PC-3 (cell line): ENCODE results near the gene LAGE3. TPM values are rescaled to one million over a fixed set of nuclear protein-coding genes. Genes with fewer than 3 reads are reported as not detected.

Source experiments
- ATAC-seq: fragments of 200-7000 bp; cut with Tn5 transposase; 2 replicates; pipeline ENCODE4 v1.9.1; 2020; ENCODE audit warnings: mild to moderate bottlenecking, moderate library complexity
- BruUV-seq: library from RNA; stranded (reverse); fragments of 400-500 nt; replicated peaks from 2 replicates; lab custom pipeline; 2021; lab: Mats Ljungman, UMichigan
- CTCF ChIA-PET: fragments of 300-600 bp; sonication (Branson Sonifier 250); formaldehyde crosslinking; loops from one replicate; lab custom pipeline; 2022; ENCODE audit warnings: antibody characterized with exemption; lab: Charles Lee
- POLR2A ChIA-PET: fragments of 300-600 bp; sonication (Branson Sonifier 250); formaldehyde crosslinking; loops from one replicate; lab custom pipeline; 2022; ENCODE audit warnings: antibody characterized with exemption; ENCODE audit not compliant: unreplicated experiment; lab: Charles Lee
- DNase-seq: peaks from one replicate; pipeline ENCODE4 v3.0.0-alpha.2; 2015
- H2AFZ ChIP-seq: fragments of 300-600 bp; sonication (generic); 2 replicates; pipeline ENCODE4 v1.6.0; 2016; ENCODE audit warnings: antibody characterized with exemption, low read length
- H3F3A ChIP-seq: fragments of 300-600 bp; sonication (generic); one replicate; pipeline ENCODE4 v1.6.0; 2017; ENCODE audit warnings: antibody characterized with exemption, low read length, control low read depth, mild to moderate bottlenecking; ENCODE audit not compliant: unreplicated experiment
- H3K27ac ChIP-seq: fragments of 300-600 bp; sonication (generic); 2 replicates; pipeline ENCODE4 v1.5.1; 2016; ENCODE audit warnings: mild to moderate bottlenecking, low read length
- H3K27me3 ChIP-seq: fragments of 300-600 bp; sonication (generic); 2 replicates; pipeline ENCODE4 v1.6.1; 2016; ENCODE audit warnings: low read length, mixed read lengths
- H3K36me3 ChIP-seq: fragments of 300-600 bp; sonication (generic); 2 replicates; pipeline ENCODE4 v1.6.1; 2016; ENCODE audit warnings: low read depth, mixed run types, low read length, mixed read lengths
- H3K4me1 ChIP-seq: fragments of 300-600 bp; sonication (generic); 2 replicates; pipeline ENCODE4 v1.5.1; 2016; ENCODE audit warnings: low read length; ENCODE audit not compliant: insufficient read depth
- H3K4me2 ChIP-seq: fragments of 300-600 bp; sonication (generic); 2 replicates; pipeline ENCODE4 v1.6.0; 2016; ENCODE audit warnings: low read length
- H3K4me3 ChIP-seq: fragments of 300-600 bp; sonication (generic); 2 replicates; pipeline ENCODE4 v1.5.1; 2016; ENCODE audit warnings: mild to moderate bottlenecking, low read length, mixed read lengths
- H3K79me2 ChIP-seq: fragments of 300-600 bp; sonication (generic); 2 replicates; pipeline ENCODE4 v1.6.1; 2017; ENCODE audit warnings: low read length, mixed read lengths
- H3K9ac ChIP-seq: fragments of 300-600 bp; sonication (generic); 2 replicates; pipeline ENCODE4 v1.6.0; 2016; ENCODE audit warnings: mild to moderate bottlenecking, low read length
- H3K9me2 ChIP-seq: fragments of 300-600 bp; sonication (generic); replicated peaks from 2 replicates; pipeline ENCODE4 v1.6.1; 2016; ENCODE audit warnings: mixed run types, low read length, mixed read lengths
- H3K9me3 ChIP-seq: fragments of 300-600 bp; sonication (generic); 2 replicates; pipeline ENCODE4 v1.6.1; 2016; ENCODE audit warnings: low read length, mixed read lengths
- H4K20me1 ChIP-seq: fragments of 300-600 bp; sonication (generic); 2 replicates; pipeline ENCODE4 v1.6.1; 2016; ENCODE audit warnings: low read length, mixed read lengths
- EZH2 ChIP-seq: fragments of 300-600 bp; sonication (generic); IDR thresholded peaks from one replicate; pipeline ENCODE4 v1.6.1; 2017; ENCODE audit warnings: antibody characterized with exemption, mild to moderate bottlenecking, low read length; ENCODE audit not compliant: unreplicated experiment
- EZH2phosphoT487 ChIP-seq: fragments of 300-600 bp; sonication (generic); IDR thresholded peaks from 2 replicates; pipeline ENCODE4 v1.6.1; 2018; ENCODE audit warnings: mild to moderate bottlenecking, antibody characterized with exemption, low read length, borderline replicate concordance
- intact Hi-C: fragments of 100-400 bp; cut with micrococcal nuclease; formaldehyde crosslinking; loops from 2 replicates; pipeline ENCODE4 v1.9.0; 2023
- total RNA-seq: library from RNA; depleted of rRNA; stranded (reverse); fragments of >200 nt; gene quantifications from 2 replicates; pipeline ENCODE4 v1.2.3, GENCODE V29; 2014
- TF ChIP-seq, protein P1 (sequence below): fragments of 300-600 bp; sonication (generic); conservative IDR thresholded peaks from 2 replicates; pipeline ENCODE4 v1.5.1; 2017; ENCODE audit warnings: antibody characterized with exemption, low read depth, mild to moderate bottlenecking, low read length

LAGE3 gene
- total RNA-seq, 1 experiment from 2014 or later: 87.4 TPM

DNA sequence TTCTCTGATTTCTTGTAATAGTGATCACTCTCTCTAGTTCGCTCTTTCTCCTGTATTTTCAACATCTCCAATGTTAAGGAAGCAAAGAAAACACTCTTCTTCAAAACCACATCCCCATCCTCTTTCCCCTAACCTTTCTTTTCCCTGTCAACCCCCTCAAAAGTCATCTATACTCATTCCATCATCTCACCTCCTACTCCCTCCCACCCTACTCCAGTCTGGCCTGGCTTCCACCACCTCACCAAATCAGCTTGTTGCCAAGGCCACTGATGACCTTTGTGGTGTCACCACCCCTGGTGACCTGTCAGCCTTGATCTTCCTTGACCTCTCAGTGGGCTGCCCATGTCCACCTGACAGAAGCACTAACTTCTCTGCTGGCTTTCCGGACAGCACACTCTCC is 34.6 kb upstream of the LAGE3 start:
- no peak for ATAC-seq
- intact Hi-C loops: no loop called here
- Histone ChIP-seq H3K4me2 (no peak overlapping the region), H3K36me3 (0 out of 2 replicates have a peak, but pooled peaks cover 3% of the 10 kb centered on the region), H3K27ac (no peak overlapping the region), H3K27me3 (no peaks in the 10 kb centered on the region), H3K9me2 (no peaks in the 10 kb centered on the region), H3F3A (no peaks in the 10 kb centered on the region), H4K20me1 (no peaks in the 10 kb centered on the region), H3K4me1 (peaks cover 8% of the 10 kb centered on the region), H2AFZ (no peak overlapping the region), H3K79me2 (peaks cover 12% of the 10 kb centered on the region), H3K4me3 (no peak overlapping the region), H3K9ac (no peak overlapping the region), H3K9me3 (no peaks in the 10 kb centered on the region)
- no peak for TF ChIP-seq EZH2phosphoT487
- POLR2A ChIA-PET: no interaction called here
- DNase-seq: no peak
- no TSS peak for BruUV-seq
- CTCF ChIA-PET: no interaction called here

DNA sequence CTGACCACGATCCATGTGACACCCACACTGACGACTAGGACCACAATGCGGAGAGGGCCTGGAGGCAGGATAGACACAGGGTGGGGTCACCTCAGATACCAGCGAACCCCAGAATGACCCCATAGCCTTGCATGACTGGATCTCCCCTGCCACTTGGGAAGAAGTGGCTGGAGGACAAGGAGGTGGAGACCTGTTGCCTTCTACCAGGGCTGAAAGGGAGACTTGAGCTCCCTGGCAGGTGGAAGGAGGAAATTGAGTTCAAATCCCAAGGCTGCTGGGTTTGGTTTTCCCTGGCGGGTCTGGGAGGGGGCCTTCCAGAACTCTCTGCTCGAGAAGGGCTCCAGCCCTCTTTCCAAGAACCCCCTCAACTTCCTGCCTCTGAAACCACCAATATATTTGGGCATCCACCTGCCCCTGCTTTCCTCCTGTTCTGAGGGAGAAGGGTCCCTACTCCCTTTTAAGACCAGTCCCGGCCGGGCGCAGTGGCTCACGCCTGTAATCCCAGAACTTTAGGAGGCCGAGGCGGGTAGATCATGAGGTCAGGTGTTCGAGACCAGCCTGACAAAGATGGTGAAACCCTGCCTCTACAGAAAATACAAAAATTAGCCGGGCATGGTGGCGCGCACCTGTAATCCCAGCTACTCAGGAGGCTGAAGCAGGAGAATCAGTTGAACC is 33.9 kb upstream of the LAGE3 start:
- intact Hi-C loops: no loop called here
- peaks cover 12% of the 10 kb centered on the region for H3K79me2 ChIP-seq
- peaks cover 8% of the 10 kb centered on the region for H3K4me1 ChIP-seq
- H3K27ac ChIP-seq: no peak overlapping the region
- BruUV-seq: no TSS peak
- no peak overlapping the region for H3K4me3 ChIP-seq
- H3K9ac ChIP-seq: no peak overlapping the region
- H3K9me2 ChIP-seq: no peaks in the 10 kb centered on the region
- H3K36me3 ChIP-seq: 0 out of 2 replicates have a peak, but pooled peaks cover 3% of the 10 kb centered on the region
- ChIA-PET CTCF (no interaction called here), POLR2A (no interaction called here)
- H3K27me3 ChIP-seq: no peaks in the 10 kb centered on the region
- ATAC-seq (no peak), DNase-seq (no peak)
- H4K20me1 ChIP-seq: no peaks in the 10 kb centered on the region
- H3K9me3 ChIP-seq: no peaks in the 10 kb centered on the region
- no peaks in the 10 kb centered on the region for H3F3A ChIP-seq
- no peak overlapping the region for H3K4me2 ChIP-seq
- no peak overlapping the region for H2AFZ ChIP-seq
- TF ChIP-seq EZH2: no peak
- TF ChIP-seq, protein P1, sequence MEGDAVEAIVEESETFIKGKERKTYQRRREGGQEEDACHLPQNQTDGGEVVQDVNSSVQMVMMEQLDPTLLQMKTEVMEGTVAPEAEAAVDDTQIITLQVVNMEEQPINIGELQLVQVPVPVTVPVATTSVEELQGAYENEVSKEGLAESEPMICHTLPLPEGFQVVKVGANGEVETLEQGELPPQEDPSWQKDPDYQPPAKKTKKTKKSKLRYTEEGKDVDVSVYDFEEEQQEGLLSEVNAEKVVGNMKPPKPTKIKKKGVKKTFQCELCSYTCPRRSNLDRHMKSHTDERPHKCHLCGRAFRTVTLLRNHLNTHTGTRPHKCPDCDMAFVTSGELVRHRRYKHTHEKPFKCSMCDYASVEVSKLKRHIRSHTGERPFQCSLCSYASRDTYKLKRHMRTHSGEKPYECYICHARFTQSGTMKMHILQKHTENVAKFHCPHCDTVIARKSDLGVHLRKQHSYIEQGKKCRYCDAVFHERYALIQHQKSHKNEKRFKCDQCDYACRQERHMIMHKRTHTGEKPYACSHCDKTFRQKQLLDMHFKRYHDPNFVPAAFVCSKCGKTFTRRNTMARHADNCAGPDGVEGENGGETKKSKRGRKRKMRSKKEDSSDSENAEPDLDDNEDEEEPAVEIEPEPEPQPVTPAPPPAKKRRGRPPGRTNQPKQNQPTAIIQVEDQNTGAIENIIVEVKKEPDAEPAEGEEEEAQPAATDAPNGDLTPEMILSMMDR: no peak
- TF ChIP-seq EZH2phosphoT487: no peak

DNA sequence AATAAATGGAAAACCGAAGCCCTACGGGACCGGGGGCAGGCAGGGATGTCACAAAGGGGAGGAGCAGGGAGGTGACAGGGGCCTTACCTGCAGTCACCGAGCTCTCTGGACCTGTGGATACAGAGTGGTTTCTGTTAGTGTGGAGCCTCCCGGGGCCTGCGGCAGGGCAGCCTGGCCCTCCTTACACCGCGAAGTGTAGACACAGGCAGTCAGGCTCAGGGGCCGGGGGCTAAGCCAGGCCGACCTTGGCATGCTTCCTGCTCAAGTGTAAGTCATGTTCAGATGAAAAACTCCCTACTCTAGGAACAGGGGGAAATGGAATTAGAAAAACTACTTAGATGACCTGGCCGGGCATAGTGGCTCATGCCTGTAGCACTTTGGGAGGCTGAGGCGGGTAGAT is 32.7 kb upstream of the LAGE3 start:
- Histone ChIP-seq H3K27ac (no peak overlapping the region), H3K9me2 (no peaks in the 10 kb centered on the region), H2AFZ (no peak overlapping the region), H4K20me1 (no peaks in the 10 kb centered on the region), H3K4me3 (no peak overlapping the region), H3K9ac (no peak overlapping the region), H3K9me3 (no peaks in the 10 kb centered on the region), H3K4me2 (no peak overlapping the region), H3K36me3 (0 out of 2 replicates have a peak, but pooled peaks cover 3% of the 10 kb centered on the region), H3K79me2 (peaks cover 12% of the 10 kb centered on the region), H3F3A (no peaks in the 10 kb centered on the region), H3K27me3 (no peaks in the 10 kb centered on the region), H3K4me1 (peaks cover 7% of the 10 kb centered on the region)
- ChIA-PET POLR2A (no interaction called here), CTCF (no interaction called here)
- BruUV-seq: no TSS peak
- TF ChIP-seq EZH2phosphoT487 (no peak), EZH2 (no peak)
- TF ChIP-seq, protein P1: no peak
- DNase-seq (no peak), ATAC-seq (no peak)
- intact Hi-C loops: no loop called here
